IgD-negative memory B cell (primary cell): ENCODE measurements around the gene LCLAT1. TPM values are rescaled to one million over a fixed set of nuclear protein-coding genes. Genes with fewer than 3 reads are reported as not detected.
A peak's percentile ranks its signal among the peaks of the same experiment; 100 is the strongest.

Experiments used
- H3K27ac Mint-ChIP-seq, 3 donors: one replicate each; pipeline ENCODE4 v1.8.0; 2020 to 2022; ENCODE audit warnings: mild to moderate bottlenecking in 3 of 3, mixed read lengths in 3 of 3, moderate library complexity in 1 of 3
- H3K27me3 Mint-ChIP-seq: one replicate; pipeline ENCODE4 v1.8.0; 2021; ENCODE audit warnings: mixed read lengths
- H3K36me3 Mint-ChIP-seq: one replicate; pipeline ENCODE4 v1.8.0; 2020; ENCODE audit warnings: mild to moderate bottlenecking, mixed read lengths
- H3K4me1 Mint-ChIP-seq, 3 donors: one replicate each; pipeline ENCODE4 v1.8.0; 2020 to 2022; ENCODE audit warnings: mixed read lengths in 3 of 3, mild to moderate bottlenecking in 1 of 3
- H3K4me3 Mint-ChIP-seq, 4 donors: one replicate each; pipeline ENCODE4 v1.8.0; 2020 to 2022; ENCODE audit warnings: mild to moderate bottlenecking in 4 of 4, mixed read lengths in 4 of 4, moderate library complexity in 3 of 4
- H3K9me3 Mint-ChIP-seq, 3 donors: one replicate each; pipeline ENCODE4 v1.8.0; 2020 to 2021; ENCODE audit warnings: mixed read lengths in 3 of 3, mild to moderate bottlenecking in 1 of 3
- polyA plus RNA-seq: library from polyadenylated mRNA; unstranded; fragments of 300-500 nt; fragmentation: Illumina TruSeq; gene quantifications from one replicate; pipeline ENCODE4 v1.2.3, GENCODE V29; 2021

Gene LCLAT1
- polyA plus RNA-seq, 1 donor from 2014 or later, result 14.3 TPM

DNA sequence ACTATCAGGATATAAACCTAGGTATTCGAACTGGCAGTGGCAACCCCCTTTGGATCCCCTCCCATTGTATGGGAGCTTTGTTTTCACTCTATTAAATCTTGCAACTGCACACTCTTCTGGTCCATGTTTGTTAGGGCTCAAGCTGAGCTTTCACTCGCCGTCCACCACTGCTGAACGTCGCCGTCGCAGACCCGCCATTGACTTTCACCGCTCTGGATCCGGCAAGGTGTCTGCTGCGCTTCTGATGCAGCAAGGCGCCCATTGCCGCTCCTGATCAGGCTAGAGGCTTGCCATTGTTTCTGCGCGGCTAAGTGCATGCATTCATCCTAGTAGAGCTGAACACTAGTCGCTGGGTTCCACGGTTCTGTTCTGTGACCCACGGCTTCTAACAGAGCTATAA is 69.1 kb downstream of the LCLAT1 start:
- no peak overlapping the region for H3K4me3 Mint-ChIP-seq
- peaks cover 17% of the 10 kb centered on the region for H3K36me3 Mint-ChIP-seq
- no peaks in the 10 kb centered on the region for H3K27me3 Mint-ChIP-seq
- no peak overlapping the region for H3K27ac Mint-ChIP-seq
- H3K4me1 Mint-ChIP-seq, result peaks cover 8 to 22% (median 15%) of the 10 kb centered on the region in 3 donors
- H3K9me3 Mint-ChIP-seq, result peaks cover 0 to 9% (median 3%) of the 10 kb centered on the region in 3 donors

DNA sequence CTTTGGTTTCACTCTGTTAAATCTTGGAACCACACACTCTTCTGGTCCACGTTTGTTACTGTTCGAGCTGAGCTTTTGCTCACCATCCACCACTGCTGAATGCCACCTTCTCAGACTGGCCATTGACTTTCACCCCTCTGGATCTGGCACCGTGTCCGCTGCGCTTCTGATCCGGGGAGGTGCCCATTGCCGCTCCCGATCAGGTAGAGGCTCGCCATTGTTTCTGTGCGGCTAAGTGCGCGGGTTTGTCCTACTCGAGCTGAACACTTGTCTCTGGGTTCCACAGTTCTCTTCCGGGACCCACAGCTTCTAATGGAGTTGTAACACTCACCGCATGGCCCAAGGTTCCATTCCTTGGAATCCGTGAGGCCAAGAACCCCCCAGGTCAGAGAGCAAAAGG is 72.8 kb downstream of the LCLAT1 start:
- H3K4me3 Mint-ChIP-seq, result peak overlapping the region in 1 of 4 donors; percentile 57
- H3K4me1 Mint-ChIP-seq, result peaks cover 3 to 10% (median 6%) of the 10 kb centered on the region in 3 donors
- H3K27me3 Mint-ChIP-seq, result no peaks in the 10 kb centered on the region
- H3K27ac Mint-ChIP-seq, result no peak overlapping the region
- H3K36me3 Mint-ChIP-seq, result peaks cover 17% of the 10 kb centered on the region
- peaks cover 0 to 9% (median 3%) of the 10 kb centered on the region in 3 donors for H3K9me3 Mint-ChIP-seq

DNA sequence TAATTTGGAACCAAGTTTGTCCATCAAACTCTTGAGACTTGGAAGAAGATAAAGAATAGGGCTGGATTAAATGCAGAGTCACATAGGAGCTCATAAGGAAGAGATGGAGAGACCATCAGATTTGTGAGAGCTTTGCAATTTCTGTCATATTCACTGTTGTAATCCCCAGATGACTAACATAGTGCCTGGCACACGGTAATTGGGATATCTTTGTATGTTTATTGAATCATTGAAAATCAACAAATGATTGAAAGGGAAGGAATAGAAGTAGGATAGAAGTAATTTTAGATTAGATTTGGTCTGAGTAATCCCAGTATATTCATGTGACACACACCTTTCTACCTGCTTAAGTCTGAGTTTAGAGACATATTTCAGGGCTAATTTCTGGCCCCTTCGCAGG is 75.4 kb downstream of the LCLAT1 start:
- Mint-ChIP-seq H3K4me1 (peaks cover under 1 to 8% (median 2%) of the 10 kb centered on the region in 3 donors), H3K4me3 (no peak overlapping the region), H3K27ac (no peak overlapping the region), H3K9me3 (peaks cover 2 to 19% (median 3%) of the 10 kb centered on the region in 3 donors), H3K27me3 (no peaks in the 10 kb centered on the region), H3K36me3 (peaks cover 26% of the 10 kb centered on the region)

DNA sequence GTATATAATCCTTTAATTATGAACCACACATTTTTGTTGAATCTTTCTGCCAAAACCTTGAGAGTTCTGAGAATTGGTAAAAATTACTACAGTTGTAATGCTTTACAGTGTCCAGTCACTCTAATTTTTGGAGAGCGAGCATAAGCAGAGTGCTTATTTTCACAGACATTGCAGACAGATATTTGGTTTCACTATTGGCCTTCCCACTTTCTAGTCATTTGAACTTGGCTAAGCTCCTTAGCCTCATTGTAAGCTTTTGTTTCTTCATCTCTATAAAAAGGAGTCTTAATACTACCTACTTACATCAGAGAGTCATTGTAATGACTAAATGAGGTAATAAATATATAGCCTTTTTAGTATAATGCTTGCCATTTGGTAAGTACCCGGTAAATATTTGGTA is 80.4 kb downstream of the LCLAT1 start:
- Mint-ChIP-seq H3K9me3 (peaks cover 0 to 9% (median 4%) of the 10 kb centered on the region in 3 donors), H3K4me1 (peaks cover 0 to 6% (median 3%) of the 10 kb centered on the region in 3 donors), H3K36me3 (peaks cover 11% of the 10 kb centered on the region), H3K4me3 (no peak overlapping the region), H3K27ac (peak overlapping the region in 1 of 3 donors; percentile 85), H3K27me3 (no peaks in the 10 kb centered on the region)

DNA sequence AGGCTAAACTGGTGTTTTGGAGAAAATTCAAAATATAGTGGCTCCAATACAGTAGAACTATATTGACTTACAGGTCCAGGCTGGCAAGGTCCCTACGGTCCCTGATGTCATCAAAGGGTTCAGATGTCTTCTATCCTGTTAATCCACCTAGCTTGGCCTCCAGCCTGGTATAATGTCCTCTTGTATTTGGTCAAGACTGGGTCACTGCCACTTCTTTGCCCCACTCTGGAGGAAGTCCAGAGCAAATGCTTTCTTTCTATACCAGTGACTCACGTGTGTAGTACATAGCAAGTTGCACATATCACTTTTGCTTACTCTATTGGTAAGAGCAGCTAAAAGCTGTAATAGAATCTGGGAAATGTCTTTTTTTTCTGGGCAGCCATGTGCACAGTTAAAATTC is 80.8 kb downstream of the LCLAT1 start:
- Mint-ChIP-seq H3K36me3 (peaks cover 11% of the 10 kb centered on the region), H3K4me3 (no peak overlapping the region), H3K4me1 (peaks cover 0 to 5% (median 3%) of the 10 kb centered on the region in 3 donors), H3K27ac (no peak overlapping the region), H3K27me3 (no peaks in the 10 kb centered on the region), H3K9me3 (peaks cover 0 to 9% (median 4%) of the 10 kb centered on the region in 3 donors)

DNA sequence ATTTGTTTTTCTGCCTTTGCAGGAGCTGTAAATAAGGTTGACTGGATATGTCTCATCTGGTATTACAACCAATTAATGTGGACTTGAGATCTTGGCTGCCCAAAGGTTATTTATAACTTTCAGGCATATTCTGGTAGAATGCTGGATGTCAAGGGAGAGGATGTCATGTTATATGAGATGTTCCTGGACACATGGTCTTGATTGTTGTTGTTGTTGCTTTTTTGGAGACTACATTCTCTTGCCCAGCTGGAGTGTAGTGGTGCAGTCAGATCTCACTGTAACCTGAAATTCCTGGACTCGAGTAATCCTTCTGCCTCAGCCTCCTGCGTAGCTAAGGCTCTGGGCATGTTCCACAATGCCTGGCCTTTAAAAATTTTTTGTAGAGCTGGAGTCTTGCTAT is 83.3 kb downstream of the LCLAT1 start:
- Mint-ChIP-seq H3K4me3 (no peak overlapping the region), H3K36me3 (peaks cover 16% of the 10 kb centered on the region), H3K27me3 (no peaks in the 10 kb centered on the region), H3K4me1 (peaks cover 0 to 3% (median 2%) of the 10 kb centered on the region in 3 donors), H3K9me3 (peaks cover 0 to 18% (median 5%) of the 10 kb centered on the region in 3 donors), H3K27ac (no peak overlapping the region)

DNA sequence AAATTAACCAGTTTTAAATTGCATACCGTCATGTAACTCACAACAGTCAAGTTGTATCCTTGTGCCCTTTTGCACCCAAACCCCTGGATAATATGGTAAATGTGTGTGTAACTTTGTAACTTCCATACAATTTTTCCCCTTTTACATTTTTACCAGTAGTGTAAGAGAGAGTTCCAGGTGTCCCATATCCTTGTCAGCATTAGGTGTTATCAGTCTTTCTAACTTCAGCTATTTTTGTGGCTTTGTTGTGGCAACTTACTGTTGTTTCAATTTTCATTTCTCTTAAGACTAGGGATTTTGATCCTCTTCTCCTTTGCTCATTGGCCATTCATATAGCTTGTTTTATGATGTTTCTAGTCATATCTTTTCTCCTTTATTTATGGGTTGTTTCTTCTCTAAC is 94.6 kb downstream of the LCLAT1 start:
- Mint-ChIP-seq H3K4me3 (no peak overlapping the region), H3K36me3 (peaks cover 12% of the 10 kb centered on the region), H3K27me3 (no peaks in the 10 kb centered on the region), H3K27ac (no peak overlapping the region), H3K4me1 (peaks cover 5 to 15% (median 6%) of the 10 kb centered on the region in 3 donors), H3K9me3 (peaks cover 0 to 3% (median 1%) of the 10 kb centered on the region in 3 donors)

DNA sequence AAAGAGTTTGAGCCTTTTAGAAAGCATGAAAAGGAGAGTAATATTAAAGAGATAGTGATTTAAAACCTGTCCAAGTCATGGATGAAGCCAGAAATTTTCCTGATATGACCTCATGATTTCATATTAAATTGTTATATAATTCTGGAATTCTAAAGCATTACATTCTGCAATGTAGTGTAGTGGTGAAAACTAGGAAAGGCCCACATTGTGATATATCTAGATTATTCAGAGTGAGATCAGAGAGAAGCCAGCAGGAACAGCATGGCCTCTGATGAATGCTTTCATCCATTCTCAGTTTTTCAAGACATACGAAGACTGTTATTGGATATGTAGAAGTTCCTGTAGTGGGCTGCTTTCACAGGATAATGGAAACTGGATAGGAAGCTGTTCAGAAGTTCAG is 98.8 kb downstream of the LCLAT1 start:
- Mint-ChIP-seq H3K27ac (no peak overlapping the region), H3K9me3 (no peaks in the 10 kb centered on the region), H3K4me3 (no peak overlapping the region), H3K27me3 (no peaks in the 10 kb centered on the region), H3K36me3 (peaks cover 9% of the 10 kb centered on the region), H3K4me1 (peaks cover 6 to 18% (median 6%) of the 10 kb centered on the region in 3 donors)

DNA sequence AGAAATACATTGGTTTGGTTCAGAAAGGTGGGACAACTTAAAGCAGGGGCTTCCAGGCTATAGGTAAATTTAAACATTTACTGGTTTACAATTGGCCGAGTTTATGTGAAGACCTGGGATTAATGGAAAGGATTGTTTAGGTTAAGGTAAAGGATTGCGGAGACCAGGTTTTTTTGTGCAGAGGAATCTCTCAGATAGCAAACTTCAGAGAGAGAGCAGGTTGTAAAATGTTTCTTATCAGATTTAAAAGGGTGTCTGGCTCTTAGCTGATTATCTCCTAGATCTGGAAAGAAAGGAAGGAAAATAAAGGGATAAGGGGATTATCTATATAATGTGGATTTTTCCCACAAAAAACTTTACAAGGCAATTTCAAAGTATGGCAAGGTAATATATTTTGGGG is 101.3 kb downstream of the LCLAT1 start:
- Mint-ChIP-seq H3K9me3 (peaks cover 0 to 4% (median 0%) of the 10 kb centered on the region in 3 donors), H3K27ac (peak overlapping the region in 1 of 3 donors; percentile 81), H3K36me3 (peaks cover 9% of the 10 kb centered on the region), H3K4me1 (peaks cover 0 to 8% (median 4%) of the 10 kb centered on the region in 3 donors), H3K27me3 (no peaks in the 10 kb centered on the region), H3K4me3 (no peak overlapping the region)

DNA sequence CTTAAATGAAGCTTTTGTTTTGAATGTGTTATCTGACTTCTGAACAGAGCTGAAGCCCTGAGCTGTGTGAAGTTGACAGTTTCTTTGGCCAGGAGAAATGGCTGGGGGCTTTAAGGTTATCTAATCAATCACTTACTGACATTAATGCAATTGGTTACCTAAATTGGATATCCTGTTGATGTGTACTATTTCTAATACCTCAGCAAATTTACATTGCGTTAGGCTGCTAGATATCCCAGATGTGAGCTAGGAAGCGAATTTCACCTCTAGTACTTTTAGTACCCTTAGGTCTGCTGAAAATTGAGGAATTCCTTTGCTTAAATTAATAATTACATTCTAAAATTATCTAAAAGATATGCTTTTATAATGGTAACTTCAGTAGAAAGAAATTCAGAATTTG is 102.0 kb downstream of the LCLAT1 start:
- Mint-ChIP-seq H3K4me1 (peaks cover 0 to 8% (median 4%) of the 10 kb centered on the region in 3 donors), H3K4me3 (no peak overlapping the region), H3K27ac (no peak overlapping the region), H3K27me3 (no peaks in the 10 kb centered on the region), H3K36me3 (peaks cover 7% of the 10 kb centered on the region), H3K9me3 (peaks cover 0 to 4% (median 0%) of the 10 kb centered on the region in 3 donors)

DNA sequence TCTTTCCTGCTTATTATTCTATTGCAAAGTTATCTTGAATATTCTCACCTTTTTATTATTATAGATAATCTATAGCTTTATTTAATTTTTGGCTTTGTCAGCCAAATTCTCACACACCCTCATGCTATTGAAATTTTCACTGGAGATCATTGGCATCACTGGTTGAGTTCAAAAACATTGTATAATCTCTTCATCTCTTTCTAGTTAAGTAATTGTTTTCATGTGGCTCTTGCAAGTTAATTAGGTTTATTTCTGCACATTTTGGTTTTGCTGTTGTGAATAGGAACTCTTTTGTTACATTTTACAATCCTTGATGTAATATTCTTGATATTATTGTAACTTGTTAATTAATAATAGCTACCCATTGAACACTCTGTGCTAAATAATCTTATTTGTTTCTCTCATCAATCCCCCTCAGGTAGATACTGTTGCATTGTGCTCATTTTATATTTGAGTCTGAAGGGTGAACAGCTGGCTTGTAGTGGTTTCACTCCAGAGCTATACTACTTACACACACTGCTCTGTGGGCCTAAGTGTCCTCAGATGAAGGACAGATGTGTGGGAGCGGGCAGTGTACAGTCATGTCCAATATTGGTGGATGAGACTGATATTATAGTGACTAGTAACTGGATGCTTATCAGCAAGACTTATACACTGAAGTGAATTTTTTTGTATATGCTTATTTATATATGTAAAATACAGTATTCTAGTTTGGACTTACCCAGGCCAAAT is 112.7 kb downstream of the LCLAT1 start:
- H3K4me3 Mint-ChIP-seq, result no peak overlapping the region
- no peak overlapping the region for H3K27ac Mint-ChIP-seq

DNA sequence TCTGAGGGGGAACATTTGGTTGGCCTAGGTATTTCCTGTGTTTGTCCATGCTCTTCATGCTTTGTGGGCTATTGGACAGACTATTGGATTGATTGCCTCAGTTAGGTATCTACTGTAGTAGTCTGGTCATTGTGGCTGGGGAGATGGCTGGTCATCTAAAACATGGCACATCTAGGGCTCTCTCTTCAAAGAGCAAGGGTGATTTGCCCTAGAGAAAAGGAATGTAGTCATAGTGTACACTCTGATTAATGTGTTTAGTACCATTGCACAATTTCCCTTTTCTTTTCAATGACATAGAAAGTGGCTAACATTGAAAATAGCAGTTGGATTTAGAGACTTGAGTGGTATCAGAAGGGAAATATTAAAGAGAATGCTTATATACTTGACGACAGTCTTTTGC is 114.3 kb downstream of the LCLAT1 start:
- H3K36me3 Mint-ChIP-seq, result peaks cover 17% of the 10 kb centered on the region
- H3K4me1 Mint-ChIP-seq, result peaks cover 0 to 2% (median 0%) of the 10 kb centered on the region in 3 donors
- H3K9me3 Mint-ChIP-seq, result no peaks in the 10 kb centered on the region
- peak overlapping the region in 1 of 3 donors; percentile 41 for H3K27ac Mint-ChIP-seq
- H3K4me3 Mint-ChIP-seq, result no peak overlapping the region
- no peaks in the 10 kb centered on the region for H3K27me3 Mint-ChIP-seq

More for the DNA sequence above, 112.7 kb downstream of the LCLAT1 start:
- Mint-ChIP-seq H3K27me3 (no peaks in the 10 kb centered on the region), H3K4me1 (peaks cover 0 to 3% (median 0%) of the 10 kb centered on the region in 3 donors), H3K9me3 (no peaks in the 10 kb centered on the region), H3K36me3 (peaks cover 18% of the 10 kb centered on the region)

DNA sequence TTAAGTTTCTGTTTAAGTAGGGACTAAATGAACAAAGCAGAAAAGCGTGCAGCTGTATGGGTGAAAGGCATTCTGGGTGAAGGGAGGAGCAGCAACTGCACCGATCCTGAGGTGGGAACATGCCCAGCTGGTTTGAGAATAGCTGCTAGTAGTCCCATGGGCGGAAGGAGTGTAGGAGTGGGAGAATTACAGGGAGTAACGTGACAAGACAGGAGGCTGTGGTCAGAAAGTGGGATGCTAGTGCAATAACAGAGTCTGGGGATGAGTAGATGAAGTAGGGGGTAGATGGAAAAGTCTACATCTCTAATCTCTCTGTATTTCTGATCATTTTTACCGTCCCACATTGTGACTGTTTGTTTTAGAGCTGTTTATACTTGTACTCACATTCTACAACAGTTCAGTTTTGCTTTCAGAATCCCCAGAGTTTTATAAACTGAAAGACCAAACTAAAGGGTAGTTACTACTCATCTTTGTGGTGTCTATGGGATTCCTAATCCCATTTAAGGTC is 118.9 kb downstream of the LCLAT1 start:
- no peak overlapping the region for H3K4me3 Mint-ChIP-seq
- no peaks in the 10 kb centered on the region for H3K27me3 Mint-ChIP-seq
- H3K36me3 Mint-ChIP-seq, result peaks cover 16% of the 10 kb centered on the region
- H3K9me3 Mint-ChIP-seq, result no peaks in the 10 kb centered on the region
- H3K27ac Mint-ChIP-seq, result no peak overlapping the region
- peaks cover 0 to 3% (median 1%) of the 10 kb centered on the region in 3 donors for H3K4me1 Mint-ChIP-seq

DNA sequence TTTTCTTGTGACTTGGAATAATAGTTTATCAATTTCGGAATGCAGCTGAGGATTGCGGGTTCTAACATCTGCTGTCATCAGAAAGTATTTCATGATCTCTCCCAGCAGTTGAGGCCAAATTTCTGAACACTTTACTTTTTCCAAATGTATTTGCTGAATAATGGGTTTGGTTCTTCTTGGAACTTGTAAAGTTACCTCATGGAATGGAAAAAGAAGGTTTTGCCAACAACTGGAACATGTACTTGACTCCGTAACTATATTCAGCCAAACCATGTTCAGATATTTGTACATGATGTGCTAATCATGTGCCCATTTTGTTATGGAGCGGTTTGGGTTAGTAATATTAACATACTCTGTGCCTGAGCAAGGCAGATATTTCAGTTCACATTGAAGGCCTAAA is 119.6 kb downstream of the LCLAT1 start:
- no peak overlapping the region for H3K27ac Mint-ChIP-seq
- H3K9me3 Mint-ChIP-seq, result no peaks in the 10 kb centered on the region
- H3K27me3 Mint-ChIP-seq, result no peaks in the 10 kb centered on the region
- H3K4me3 Mint-ChIP-seq, result no peak overlapping the region
- peaks cover 16% of the 10 kb centered on the region for H3K36me3 Mint-ChIP-seq
- H3K4me1 Mint-ChIP-seq, result peaks cover under 1 to 4% (median 3%) of the 10 kb centered on the region in 3 donors

DNA sequence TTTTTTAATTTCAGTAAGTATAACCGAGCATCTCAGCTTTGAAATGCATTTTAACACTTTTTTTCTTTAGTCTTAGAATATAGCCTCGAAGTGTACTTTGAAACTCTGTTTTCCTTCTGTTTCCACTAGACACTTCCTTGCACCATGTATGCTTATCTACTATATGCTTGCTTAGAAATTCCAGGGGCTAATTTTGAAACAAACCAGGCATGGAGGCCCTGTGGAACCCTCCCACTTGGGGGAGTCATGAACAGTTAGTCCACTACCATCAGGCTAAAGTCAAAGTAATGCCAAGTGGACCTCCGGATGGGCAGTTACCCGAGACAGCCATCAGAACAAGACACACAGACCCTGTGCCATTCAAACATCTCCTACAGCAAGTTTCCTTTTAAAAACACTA is 120.3 kb downstream of the LCLAT1 start:
- Mint-ChIP-seq H3K27ac (no peak overlapping the region), H3K36me3 (peaks cover 16% of the 10 kb centered on the region), H3K4me1 (peaks cover 4 to 5% (median 5%) of the 10 kb centered on the region in 3 donors), H3K4me3 (no peak overlapping the region), H3K9me3 (no peaks in the 10 kb centered on the region), H3K27me3 (no peaks in the 10 kb centered on the region)

DNA sequence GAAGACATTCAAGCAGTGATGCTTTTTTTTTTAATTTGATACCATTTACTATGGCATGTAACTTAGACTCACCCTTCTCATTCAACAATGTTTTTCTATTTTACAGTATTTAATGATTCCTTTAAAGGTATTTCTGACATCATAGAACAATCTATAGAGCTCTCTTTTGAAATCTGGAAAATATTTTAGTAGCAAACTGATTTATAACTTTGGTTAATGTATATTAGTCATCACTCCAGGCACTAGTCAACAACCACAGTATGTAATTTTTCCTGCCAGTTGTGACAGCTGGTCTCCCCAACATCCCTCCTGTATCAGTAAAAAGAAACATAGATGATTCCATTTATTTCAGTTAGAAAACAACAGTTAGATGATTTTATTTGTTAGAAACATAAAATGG is 122.9 kb downstream of the LCLAT1 start:
- H3K27me3 Mint-ChIP-seq, result no peaks in the 10 kb centered on the region
- no peak overlapping the region for H3K4me3 Mint-ChIP-seq
- H3K36me3 Mint-ChIP-seq, result peaks cover 20% of the 10 kb centered on the region
- H3K27ac Mint-ChIP-seq, result no peak overlapping the region
- peaks cover 0 to 1% (median 0%) of the 10 kb centered on the region in 3 donors for H3K9me3 Mint-ChIP-seq
- H3K4me1 Mint-ChIP-seq, result peaks cover 4 to 7% (median 5%) of the 10 kb centered on the region in 3 donors
